Endothelial cell of hepatic sinusoid (primary cell): ENCODE data around the gene SAMHD1.
"Not testable (repeated sequence)": the region's sequence is repeated elsewhere in the genome, so short reads cannot be mapped to it uniquely, and the experiment has no call there.

Experiments
- in situ Hi-C: cut with HindIII; loops from 2 replicates; pipeline ENCODE4 v1.10.0; 2017; ENCODE audit warnings: low sequenced_read_pairs

SAMHD1 gene

DNA sequence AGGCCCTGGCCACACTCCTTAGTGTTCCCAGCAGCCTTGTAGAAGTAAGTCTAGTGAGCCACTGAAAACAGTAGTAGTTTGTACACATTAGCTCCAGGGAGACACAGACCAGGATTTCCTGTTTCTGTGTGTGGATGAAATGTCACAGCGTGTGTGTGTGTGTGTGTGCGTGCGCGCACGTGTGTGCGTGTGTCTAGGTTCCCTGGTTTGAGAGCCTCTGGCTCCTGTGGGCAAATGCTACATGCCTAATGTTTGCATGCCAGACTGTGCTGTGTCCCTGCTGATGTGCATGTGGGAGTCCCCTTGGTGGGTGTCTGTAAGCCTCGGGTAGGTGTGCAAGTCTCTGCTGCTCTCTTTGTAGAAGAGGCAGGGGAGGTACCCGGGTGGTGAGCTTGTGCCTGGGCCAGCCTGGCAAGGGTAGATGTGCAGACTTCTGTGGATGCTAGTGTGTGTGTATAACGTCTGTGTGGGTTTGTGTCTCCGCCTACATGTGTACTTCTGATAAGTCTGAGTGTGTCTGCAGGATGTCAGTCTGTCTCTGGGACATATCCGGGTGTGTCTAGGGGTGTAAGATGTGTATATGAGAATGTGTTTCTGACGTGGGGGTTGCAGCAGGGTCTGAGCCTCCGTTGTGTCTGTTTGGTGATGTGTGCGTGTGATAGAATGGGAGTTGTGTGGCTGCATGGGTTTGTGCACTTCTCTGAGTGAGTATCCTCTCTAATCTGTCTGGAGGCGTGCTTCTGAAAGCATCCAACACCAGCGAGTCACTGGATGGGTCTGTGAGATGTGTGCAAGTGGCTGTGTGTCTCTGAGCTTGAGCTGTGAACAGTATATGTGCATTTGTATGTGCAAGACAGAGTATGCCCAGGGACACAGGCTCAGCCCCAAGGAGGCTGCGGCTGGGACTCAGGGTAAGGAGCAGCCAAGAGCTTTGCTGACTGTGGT, 94.5 kb downstream of the SAMHD1 start:
- in situ Hi-C loops: no loop called here

DNA sequence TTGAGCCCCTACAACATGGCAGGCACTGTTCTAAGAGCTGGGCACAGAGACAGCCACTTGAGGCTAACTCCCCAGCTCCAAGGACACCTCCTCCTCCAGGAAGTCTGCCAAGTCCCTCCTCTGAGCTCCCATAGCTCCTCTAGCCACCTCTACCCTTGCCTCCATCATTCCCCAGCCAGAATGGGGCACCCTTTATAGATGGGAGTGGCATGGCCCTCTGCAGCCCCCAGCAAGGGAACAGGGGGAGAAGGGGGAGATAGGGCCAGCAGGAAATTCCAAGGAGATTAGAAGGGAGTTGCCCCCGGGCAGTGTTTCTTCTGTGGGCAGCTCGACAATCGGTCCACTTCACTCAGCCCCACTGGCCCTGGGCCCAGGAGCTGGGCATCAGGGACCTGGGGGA, 95.3 kb downstream of the SAMHD1 start:
- in situ Hi-C loops: no loop called here

GRCh38 chr20:36855241-36855657, 96.3 kb downstream of the SAMHD1 start:
- in situ Hi-C loops: no loop called here

- in situ Hi-C loops: no loop called here
Observed at GRCh38 chr20:36854348-36855240, 96.9 kb downstream of the SAMHD1 start.

DNA sequence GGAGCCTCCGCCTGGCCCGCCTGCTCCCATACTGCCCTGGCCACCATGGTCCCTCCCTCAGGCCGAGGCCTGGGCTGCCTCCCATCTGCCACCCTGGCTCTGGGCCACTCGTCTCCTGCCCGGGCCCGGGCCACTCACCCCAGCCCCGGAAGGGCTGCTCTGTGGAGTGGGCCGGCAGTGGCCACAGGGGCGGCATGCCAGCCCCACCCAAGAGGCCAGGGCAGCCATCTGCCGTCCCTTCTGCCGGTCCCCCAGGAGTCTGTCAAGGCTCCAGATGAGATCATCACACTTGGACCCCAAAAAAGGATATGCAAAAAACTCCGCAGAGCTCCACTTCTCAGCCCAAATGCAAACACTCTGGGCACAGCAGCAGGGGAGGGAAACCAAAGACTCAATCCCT, 99.3 kb downstream of the SAMHD1 start:
- in situ Hi-C loops: no loop called here

- in situ Hi-C loops: no loop called here
Observed at GRCh38 chr20:36851490-36851889, 100.0 kb downstream of the SAMHD1 start.

DNA sequence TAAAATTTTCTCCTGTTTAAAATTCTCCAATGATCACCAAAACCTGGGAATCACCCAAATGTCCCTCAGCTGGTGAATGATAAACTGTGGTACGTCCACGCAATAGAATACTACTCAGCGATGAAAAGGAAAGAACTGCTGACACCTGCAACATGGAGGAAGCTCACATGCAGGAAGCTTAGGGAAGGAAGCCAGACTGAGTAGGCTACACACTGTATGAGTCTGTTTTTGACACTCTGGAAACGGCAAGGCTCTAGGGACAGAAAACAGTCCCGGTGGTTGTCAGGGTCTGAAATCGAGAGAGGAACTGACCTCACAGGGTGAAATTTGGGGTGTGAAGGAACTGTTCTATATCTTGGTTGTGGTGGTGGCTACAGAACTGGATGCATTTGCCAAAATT, 100.7 kb downstream of the SAMHD1 start:
- in situ Hi-C loops: no loop called here

DNA sequence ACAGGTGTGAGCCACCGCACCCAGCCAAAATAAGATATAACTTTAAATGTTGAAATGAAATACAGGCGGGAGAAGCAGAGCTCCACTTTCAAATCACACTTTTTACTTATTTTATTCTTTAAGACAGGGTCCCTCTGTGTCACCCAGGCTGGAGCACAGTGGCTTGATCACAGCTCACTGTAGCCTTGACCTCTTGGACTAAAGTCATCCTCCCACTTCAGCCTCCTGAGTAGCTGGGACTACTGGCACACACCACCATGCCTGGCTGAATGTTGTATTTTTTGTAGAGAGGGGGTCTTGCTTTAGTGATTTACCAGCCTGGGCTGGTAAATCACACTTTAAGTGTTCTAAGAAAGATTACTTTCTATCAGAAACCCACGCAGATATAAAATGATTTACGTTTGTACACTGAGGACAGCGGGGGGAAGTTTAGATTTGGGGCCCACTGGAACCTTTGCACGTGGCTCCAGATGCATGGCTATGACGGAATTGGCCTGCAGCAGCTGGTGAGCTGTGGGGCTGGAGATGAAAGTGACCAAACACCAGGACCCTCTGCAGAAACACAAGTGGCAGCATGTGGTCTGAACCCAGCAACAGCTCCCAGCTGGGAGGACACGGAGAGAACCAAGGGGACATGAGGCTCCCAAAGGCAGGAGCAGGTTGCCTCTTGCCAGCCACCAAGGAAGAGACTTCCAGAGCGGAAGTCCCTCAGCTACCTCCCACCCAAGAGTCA, 102.0 kb downstream of the SAMHD1 start:
- in situ Hi-C loops: no loop called here

GRCh38 chr20:36848677-36849076, 102.8 kb downstream of the SAMHD1 start:
- in situ Hi-C loops: no loop called here

- in situ Hi-C loops: no loop called here
Observed at GRCh38 chr20:36848078-36848660, 103.3 kb downstream of the SAMHD1 start.

GRCh38 chr20:36847710-36848040, 103.8 kb downstream of the SAMHD1 start:
- in situ Hi-C loops: no loop called here

- in situ Hi-C loops: no loop called here
Observed at GRCh38 chr20:36847009-36847709, 104.3 kb downstream of the SAMHD1 start.

- in situ Hi-C loops: no loop called here
Observed at GRCh38 chr20:36845288-36845971, 106.1 kb downstream of the SAMHD1 start.

DNA sequence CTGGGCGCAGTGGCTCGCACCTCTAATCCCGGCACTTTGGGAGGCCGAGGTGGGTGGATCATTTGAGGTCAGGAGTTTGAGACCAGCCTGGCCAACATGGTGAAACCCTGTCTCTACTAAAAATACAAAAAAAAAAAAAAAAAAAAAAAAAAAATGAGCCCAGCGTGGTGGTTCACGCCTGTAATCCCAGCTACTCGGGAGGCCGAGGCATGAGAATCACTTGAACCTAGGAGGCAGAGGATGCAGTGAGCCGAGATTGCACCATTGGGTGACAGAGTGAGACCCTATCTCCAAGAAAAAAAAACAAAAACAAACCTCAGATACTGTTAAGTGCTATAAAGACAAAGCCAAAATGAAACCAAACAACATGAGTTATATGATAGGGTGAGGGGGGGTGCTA, 110.5 kb downstream of the SAMHD1 start:
- in situ Hi-C loops: not testable (repeated sequence)
